Neural cell (in vitro differentiated cells): Measurements from ENCODE around the gene PDE8B. TPM values are rescaled to one million over a fixed set of nuclear protein-coding genes. Genes with fewer than 3 reads are reported as not detected.

ENCODE experiments used
- H2AFZ ChIP-seq: fragments of 200-600, 300-800 bp; sonication (generic), shearing (Covaris generic); 2 replicates; pipeline ENCODE4 v1.6.0; 2014; ENCODE audit warnings: low read depth, mild to moderate bottlenecking, antibody characterized with exemption, low read length, moderate library complexity
- H3F3A ChIP-seq: fragments of 200-600 bp; shearing (Covaris generic); 2 replicates; pipeline ENCODE4 v1.6.1; 2016; ENCODE audit warnings: mild to moderate bottlenecking, moderate library complexity, mixed read lengths, antibody characterized with exemption, low read length; ENCODE audit not compliant: insufficient read depth, poor library complexity, severe bottlenecking
- H3K27ac ChIP-seq: fragments of 200-600, 300-800 bp; sonication (generic), shearing (Covaris generic); 2 replicates; pipeline ENCODE4 v1.5.1; 2014; ENCODE audit warnings: mild to moderate bottlenecking, low read length, moderate library complexity
- H3K27me3 ChIP-seq: fragments of 300-800, 200-600 bp; sonication (generic), shearing (Covaris generic); 2 replicates; pipeline ENCODE4 v1.6.0; 2014; ENCODE audit warnings: mild to moderate bottlenecking, low read depth, low read length, moderate library complexity; ENCODE audit not compliant: insufficient read depth
- H3K36me3 ChIP-seq: fragments of 300-800, 200-600 bp; sonication (generic), shearing (Covaris generic); 2 replicates; pipeline ENCODE4 v1.5.1; 2014; ENCODE audit warnings: mild to moderate bottlenecking, antibody characterized with exemption, low read length, moderate library complexity; ENCODE audit not compliant: insufficient read depth
- H3K4me2 ChIP-seq: fragments of 300-800, 200-600 bp; sonication (generic), shearing (Covaris generic); 2 replicates; pipeline ENCODE4 v1.6.0; 2014; ENCODE audit warnings: mild to moderate bottlenecking, low read length
- H3K4me3 ChIP-seq: fragments of 300-800, 200-600 bp; sonication (generic), shearing (Covaris generic); 2 replicates; pipeline ENCODE4 v1.5.1; 2014; ENCODE audit warnings: mild to moderate bottlenecking, low read length, moderate library complexity
- H3K79me2 ChIP-seq: fragments of 200-600 bp; shearing (Covaris generic); replicated peaks from 2 replicates; pipeline ENCODE4 v1.6.0; 2014; ENCODE audit warnings: mild to moderate bottlenecking, low read length, moderate library complexity; ENCODE audit not compliant: insufficient read depth
- H3K9ac ChIP-seq: fragments of 300-800, 200-600 bp; sonication (generic), shearing (Covaris generic); 2 replicates; pipeline ENCODE4 v1.6.1; 2016; ENCODE audit warnings: mild to moderate bottlenecking, low read length, mixed read lengths
- H3K9me2 ChIP-seq: fragments of 200-600 bp; shearing (Covaris generic); 2 replicates; pipeline ENCODE4 v1.6.1; 2016; ENCODE audit warnings: mild to moderate bottlenecking, low read length, mixed read lengths; ENCODE audit not compliant: insufficient read depth
- H3K9me3 ChIP-seq: fragments of 200-600, 300-800 bp; sonication (generic), shearing (Covaris generic); 2 replicates; pipeline ENCODE4 v1.6.1; 2016; ENCODE audit warnings: mild to moderate bottlenecking, mixed run types, low read length, moderate library complexity, mixed read lengths
- H4K20me1 ChIP-seq: fragments of 200-600 bp; shearing (Covaris generic); 2 replicates; pipeline ENCODE4 v1.6.1; 2016; ENCODE audit warnings: mild to moderate bottlenecking, mixed run types; ENCODE audit not compliant: insufficient read depth
- CTCF ChIP-seq: fragments of 450-650 bp; IDR thresholded peaks from 2 replicates; pipeline ENCODE4 v1.5.1; 2014; ENCODE audit warnings: antibody characterized with exemption, mild to moderate bottlenecking, moderate library complexity; ENCODE audit not compliant: poor library complexity, severe bottlenecking
- EP300 ChIP-seq: fragments of 450-650 bp; conservative IDR thresholded peaks from 2 replicates; pipeline ENCODE4 v1.6.1; 2014; ENCODE audit warnings: antibody characterized with exemption, mild to moderate bottlenecking, moderate library complexity; ENCODE audit not compliant: poor library complexity, severe bottlenecking
- EZH2 ChIP-seq: fragments of 200-600, 300-800 bp; shearing (Covaris generic), sonication (generic); IDR thresholded peaks from 2 replicates; pipeline ENCODE4 v1.6.1; 2014; ENCODE audit warnings: antibody characterized with exemption, low read length, borderline replicate concordance, mild to moderate bottlenecking; ENCODE audit not compliant: insufficient read depth, poor library complexity, severe bottlenecking
- MXI1 ChIP-seq: fragments of 450-650 bp; conservative IDR thresholded peaks from 2 replicates; pipeline ENCODE4 v1.6.1; 2014; ENCODE audit warnings: antibody characterized with exemption, mild to moderate bottlenecking; ENCODE audit not compliant: poor library complexity, severe bottlenecking
- POLR2AphosphoS5 ChIP-seq: IDR thresholded peaks from 2 replicates; pipeline ENCODE4 v1.6.1; 2012
- RAD21 ChIP-seq: fragments of 450-650 bp; conservative IDR thresholded peaks from 2 replicates; pipeline ENCODE4 v1.6.1; 2014; ENCODE audit warnings: antibody characterized with exemption, mild to moderate bottlenecking, moderate library complexity
- REST ChIP-seq: IDR thresholded peaks from 2 replicates; pipeline ENCODE4 v1.6.1; 2012; ENCODE audit warnings: borderline replicate concordance
- SMC3 ChIP-seq: fragments of 450-650 bp; conservative IDR thresholded peaks from 2 replicates; pipeline ENCODE4 v1.6.1; 2014; ENCODE audit warnings: antibody characterized with exemption, mild to moderate bottlenecking, moderate library complexity; ENCODE audit not compliant: poor library complexity
- TAF1 ChIP-seq: IDR thresholded peaks from 2 replicates; pipeline ENCODE4 v1.6.1; 2012; ENCODE audit warnings: low read depth
- polyA plus RNA-seq: library from polyadenylated mRNA; depleted of rRNA; stranded (reverse); fragments of >200 nt; gene quantifications from 2 replicates; pipeline ENCODE4 v1.2.3, GENCODE V29; 2014

The PDE8B gene
- polyA plus RNA-seq, 1 donor from 2014 or later: 0.22 TPM

GRCh38 chr5:77256406-77256805 is 45.9 kb downstream of the PDE8B start:
- no peaks in the 10 kb centered on the region for H3K27me3 ChIP-seq
- no peak overlapping the region for H2AFZ ChIP-seq
- no peak overlapping the region for H3K4me2 ChIP-seq
- H4K20me1 ChIP-seq: no peaks in the 10 kb centered on the region
- H3K9me3 ChIP-seq: no peaks in the 10 kb centered on the region
- TF ChIP-seq TAF1: no peak
- no peak for TF ChIP-seq REST
- no peak for TF ChIP-seq SMC3
- no peak for TF ChIP-seq CTCF
- TF ChIP-seq EP300: no peak
- TF ChIP-seq POLR2AphosphoS5: no peak
- TF ChIP-seq RAD21: no peak
- no peak for TF ChIP-seq MXI1
- no peak for TF ChIP-seq EZH2
- H3K27ac ChIP-seq: no peak overlapping the region
- H3K9ac ChIP-seq: no peak overlapping the region
- H3K79me2 ChIP-seq: no peaks in the 10 kb centered on the region
- no peak overlapping the region for H3K4me3 ChIP-seq
- H3K36me3 ChIP-seq: no peaks in the 10 kb centered on the region
- no peaks in the 10 kb centered on the region for H3K9me2 ChIP-seq
- H3F3A ChIP-seq: no peaks in the 10 kb centered on the region

- H3K36me3 ChIP-seq: no peaks in the 10 kb centered on the region
- no peak overlapping the region for H3K27ac ChIP-seq
- no peak overlapping the region for H2AFZ ChIP-seq
- no peaks in the 10 kb centered on the region for H4K20me1 ChIP-seq
- H3K79me2 ChIP-seq: no peaks in the 10 kb centered on the region
- no peaks in the 10 kb centered on the region for H3K9me2 ChIP-seq
- no peaks in the 10 kb centered on the region for H3F3A ChIP-seq
- H3K4me2 ChIP-seq: no peak overlapping the region
- no peak overlapping the region for H3K4me3 ChIP-seq
- H3K9ac ChIP-seq: no peak overlapping the region
- H3K9me3 ChIP-seq: no peaks in the 10 kb centered on the region
- H3K27me3 ChIP-seq: no peaks in the 10 kb centered on the region
- TF ChIP-seq CTCF (no peak), TAF1 (no peak), EP300 (no peak), MXI1 (no peak), POLR2AphosphoS5 (no peak), RAD21 (no peak), REST (no peak), SMC3 (no peak), EZH2 (no peak)
Observed at GRCh38 chr5:77258652-77259051, 48.2 kb downstream of the PDE8B start.
